SK-N-SH (cell line): ENCODE results near the gene ZC3H4. TPM values are rescaled to one million over a fixed set of nuclear protein-coding genes. Genes with fewer than 3 reads are reported as not detected.

Source experiments
- CTCF ChIA-PET: fragments of 300-600, 350-600 bp; formaldehyde crosslinking; extraction: SDS; loops from one replicate; lab custom pipeline; 2021; lab: Yijun Ruan, JAX
- POLR2A ChIA-PET: fragments of 350-600 bp; sonication (Branson Sonifier 250); formaldehyde crosslinking; extraction: SDS; loops from one replicate; lab custom pipeline; 2020; ENCODE audit warnings: antibody characterized with exemption, inconsistent platforms; lab: Yijun Ruan, JAX
- DNase-seq: peaks from one replicate; pipeline ENCODE4 v3.0.0; 2012
- H2AFZ ChIP-seq: fragments of 200-600 bp; sonication (generic); 2 replicates; pipeline ENCODE4 v1.8.1; 2016; ENCODE audit warnings: antibody characterized with exemption, mild to moderate bottlenecking, low read depth
- H3F3A ChIP-seq: fragments of 200-600 bp; sonication (generic); replicated peaks from 2 replicates; pipeline ENCODE3; 2016; ENCODE audit warnings: antibody characterized with exemption, mild to moderate bottlenecking; ENCODE audit not compliant: insufficient read depth
- H3K27ac ChIP-seq, 2 experiments: fragments of 200-500 bp in 1 of 2; fragments of 200-600 bp in 1 of 2; sonication (Bioruptor generic) in 1 of 2; sonication (generic), shearing (Covaris generic) in 1 of 2; 2 replicates each; pipeline versions ENCODE4 v1.5.1 to v1.6.1; 2014 to 2016; ENCODE audit warnings: low read depth in 2 of 2, inconsistent platforms in 1 of 2, low read length in 1 of 2, mild to moderate bottlenecking in 1 of 2, mixed read lengths in 1 of 2
- H3K27me3 ChIP-seq: fragments of 200-600 bp; sonication (generic), shearing (Covaris generic); 2 replicates; pipeline ENCODE4 v1.6.1; 2016; ENCODE audit warnings: mixed run types; ENCODE audit not compliant: insufficient read depth
- H3K36me3 ChIP-seq, 2 experiments: fragments of 200-500 bp in 1 of 2; fragments of 200-600 bp in 1 of 2; sonication (Bioruptor generic) in 1 of 2; sonication (generic) in 1 of 2; replicated peaks in 1 of 2; 2 replicates each; pipeline versions ENCODE3 to v1.5.1; 2014 to 2016; ENCODE audit warnings: low read length in 1 of 2, mild to moderate bottlenecking in 1 of 2; ENCODE audit not compliant: insufficient read depth in 2 of 2, control insufficient read depth in 1 of 2
- H3K4me1 ChIP-seq, 2 experiments: fragments of 200-500 bp in 1 of 2; fragments of 200-600 bp in 1 of 2; sonication (Bioruptor generic) in 1 of 2; sonication (generic), shearing (Covaris generic) in 1 of 2; 2 replicates each; pipeline versions ENCODE4 v1.5.1 to v1.6.1; 2014 to 2016; ENCODE audit warnings: low read depth in 1 of 2, low read length in 1 of 2, mixed run types in 1 of 2; ENCODE audit not compliant: insufficient read depth in 2 of 2, control insufficient read depth in 1 of 2
- H3K4me2 ChIP-seq: fragments of 200-600 bp; sonication (generic), shearing (Covaris generic); 2 replicates; pipeline ENCODE4 v1.6.1; 2017; ENCODE audit warnings: mixed run types
- H3K4me3 ChIP-seq, 2 experiments: fragments of 200-500 bp in 1 of 2; fragments of 200-600 bp in 1 of 2; sonication (Bioruptor generic) in 1 of 2; sonication (generic), shearing (Covaris generic) in 1 of 2; 2 replicates each; pipeline versions ENCODE4 v1.5.1 to v1.8.1; 2014 to 2016; ENCODE audit warnings: low read depth in 2 of 2, inconsistent platforms in 1 of 2, low read length in 1 of 2, mild to moderate bottlenecking in 1 of 2, mixed read lengths in 1 of 2, moderate library complexity in 1 of 2
- H3K79me2 ChIP-seq: fragments of 200-600 bp; sonication (generic); 2 replicates; pipeline ENCODE4 v1.8.1; 2017; ENCODE audit warnings: mild to moderate bottlenecking; ENCODE audit not compliant: insufficient read depth
- H3K9ac ChIP-seq: fragments of 200-600 bp; sonication (generic); 2 replicates; pipeline ENCODE4 v1.6.1; 2017; ENCODE audit warnings: mixed run types
- H3K9me2 ChIP-seq: fragments of 200-600 bp; sonication (generic); 2 replicates; pipeline ENCODE4 v1.6.1; 2017; ENCODE audit warnings: mixed run types
- H3K9me3 ChIP-seq: fragments of 200-600 bp; sonication (generic); 2 replicates; pipeline ENCODE4 v1.6.1; 2017; ENCODE audit warnings: mixed run types, mild to moderate bottlenecking, moderate library complexity
- H4K20me1 ChIP-seq: fragments of 200-600 bp; sonication (generic); 2 replicates; pipeline ENCODE4 v1.6.1; 2017; ENCODE audit warnings: mild to moderate bottlenecking, mixed run types; ENCODE audit not compliant: insufficient read depth
- CHD2 ChIP-seq: fragments of 150-350 bp; IDR thresholded peaks from 2 replicates; pipeline ENCODE4 v1.6.1; 2018; ENCODE audit warnings: low read length; ENCODE audit not compliant: partially characterized antibody
- CTCF ChIP-seq: fragments of 200-600 bp; sonication (generic); IDR thresholded peaks from 2 replicates; pipeline ENCODE4 v1.6.1; 2017; ENCODE audit warnings: antibody characterized with exemption, mild to moderate bottlenecking, moderate library complexity
- EZH2phosphoT487 ChIP-seq: fragments of 200-600 bp; sonication (generic); IDR thresholded peaks from 2 replicates; pipeline ENCODE4 v1.6.1; 2017; ENCODE audit warnings: low read depth, mixed run types, mild to moderate bottlenecking, antibody characterized with exemption, moderate library complexity, borderline replicate concordance
- FOXJ3 ChIP-seq: sonication (generic); formaldehyde crosslinking; IDR thresholded peaks from 2 replicates; pipeline ENCODE4 v1.5.1; 2020; ENCODE audit warnings: mild to moderate bottlenecking, missing genetic modification reagents
- GATA2 ChIP-seq: sonication (generic); formaldehyde crosslinking; IDR thresholded peaks from 2 replicates; pipeline ENCODE4 v1.5.0; 2020; ENCODE audit warnings: mild to moderate bottlenecking, missing genetic modification reagents
- MEF2A ChIP-seq: IDR thresholded peaks from 2 replicates; pipeline ENCODE4 v1.4.0; 2012; ENCODE audit warnings: low read depth, borderline replicate concordance
- NRF1 ChIP-seq: IDR thresholded peaks from 2 replicates; pipeline ENCODE4 v1.6.1; 2012; ENCODE audit warnings: low read depth, mild to moderate bottlenecking, low read length
- RCOR1 ChIP-seq: fragments of 150-350 bp; IDR thresholded peaks from 2 replicates; pipeline ENCODE4 v1.6.1; 2017; ENCODE audit warnings: antibody characterized with exemption, low read length
- REST ChIP-seq: IDR thresholded peaks from 2 replicates; pipeline ENCODE4 v1.6.1; 2012; ENCODE audit warnings: mild to moderate bottlenecking, low read depth, low read length, moderate library complexity
- RXRA ChIP-seq: IDR thresholded peaks from 2 replicates; pipeline ENCODE4 v1.4.0; 2012; ENCODE audit warnings: low read depth, mild to moderate bottlenecking, borderline replicate concordance
- SIN3A ChIP-seq: IDR thresholded peaks from 2 replicates; pipeline ENCODE4 v1.6.1; 2012; ENCODE audit warnings: low read depth, mild to moderate bottlenecking, low read length, moderate library complexity, borderline replicate concordance
- TAF1 ChIP-seq: IDR thresholded peaks from 2 replicates; pipeline ENCODE4 v1.6.1; 2012; ENCODE audit warnings: low read depth, mild to moderate bottlenecking, low read length, moderate library complexity, borderline replicate concordance
- TCF12 ChIP-seq: IDR thresholded peaks from 2 replicates; pipeline ENCODE4 v1.4.0; 2012
- YY1 ChIP-seq: IDR thresholded peaks from 2 replicates; pipeline ENCODE4 v1.4.0; 2012; ENCODE audit warnings: low read depth, mild to moderate bottlenecking
- WGBS: methylation state at CpG from one replicate; pipeline ENCODE4 v1.1.6; 2017; ENCODE audit warnings: low lambda C conversion rate; 5-methylcytosine and 5-hydroxymethylcytosine counted together
- polyA plus RNA-seq, 3 experiments: library from polyadenylated mRNA; depleted of rRNA; stranded (reverse); fragments of >200 nt; gene quantifications; 2 replicates each; pipeline ENCODE4 v1.2.3, GENCODE V29; 2012
- TF ChIP-seq, protein P1 (sequence below): IDR thresholded peaks from 2 replicates; pipeline ENCODE4; 2012
- TF ChIP-seq, protein P2 (sequence below): fragments of 150-350 bp; IDR thresholded peaks from 2 replicates; pipeline ENCODE4 v1.6.1; 2016; ENCODE audit warnings: mild to moderate bottlenecking, low read depth, low read length
- TF ChIP-seq, protein P3 (sequence below): IDR thresholded peaks from 2 replicates; pipeline ENCODE4 v1.4.0; 2012; ENCODE audit warnings: low read depth
- TF ChIP-seq, protein P4 (sequence below): fragments of 150-350 bp; IDR thresholded peaks from 2 replicates; pipeline ENCODE4 v1.6.1; 2017; ENCODE audit warnings: antibody characterized with exemption, low read length, low read depth, borderline replicate concordance

Gene ZC3H4
- polyA plus RNA-seq, 1 of the 3 experiments (the other 2 are of a cell fraction), result 7.6 TPM

GRCh38 chr19:47130589-47131227, 17.1 kb upstream of the ZC3H4 start, which contains the start of gene SAE1 (continued):
- TF ChIP-seq REST (peak; percentile 58; the same call in 1 of the 2 replicates), YY1 (peak; percentile 78), RCOR1 (no peak)

DNA sequence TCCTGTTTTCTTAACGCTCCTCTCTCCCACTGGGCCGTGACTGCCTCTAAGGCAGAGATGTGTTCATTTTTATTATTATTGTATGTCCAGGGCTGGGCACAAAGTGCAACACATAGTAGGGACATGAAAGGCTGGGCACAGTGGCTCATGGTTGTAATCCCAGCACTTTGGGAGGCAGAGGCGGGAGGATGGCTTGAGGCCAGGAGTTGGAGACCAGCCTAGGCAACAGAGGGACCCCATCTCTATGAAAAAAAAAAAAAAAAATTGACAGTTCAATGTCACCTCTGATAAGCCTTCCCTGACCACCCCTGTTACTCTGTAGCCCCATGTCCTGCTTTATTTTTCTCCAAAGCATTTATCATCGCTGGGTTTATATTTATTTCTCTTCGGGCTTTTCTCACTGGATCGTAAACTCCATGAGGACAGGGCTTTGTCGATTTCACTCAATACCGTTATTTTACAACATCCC, 16.6 kb upstream of the ZC3H4 start:
- H4K20me1 ChIP-seq, result peaks cover 35% of the 10 kb centered on the region
- DNase-seq, result no peak
- POLR2A ChIA-PET, result interaction anchor here (1.3 to 1.8 kb wide), 3 partner anchors 17 to 113 kb away, joined by 3 to 9 read pairs (median 7); partner anchors contain the start of gene ZC3H4
- H3K9ac ChIP-seq, result no peak overlapping the region
- H3K4me2 ChIP-seq, result no peak overlapping the region
- H3K4me1 ChIP-seq, result peaks cover 2 to 18% of the 10 kb centered on the region in 2 experiments; a peak in 3 of 4 replicates
- H2AFZ ChIP-seq, result peak overlapping the region; percentile 85
- H3K9me2 ChIP-seq, result no peaks in the 10 kb centered on the region
- no peaks in the 10 kb centered on the region for H3K27me3 ChIP-seq
- H3K79me2 ChIP-seq, result peaks cover 44% of the 10 kb centered on the region
- H3K4me3 ChIP-seq, result no peak overlapping the region
- no peaks in the 10 kb centered on the region for H3K9me3 ChIP-seq
- CTCF ChIA-PET, result interaction anchor here (0.7 to 1.6 kb wide), 4 partner anchors 11 to 118 kb away, joined by 3 to 5 read pairs (median 4); no protein-coding TSS in a partner anchor
- H3K36me3 ChIP-seq, result peaks cover 0 to 11% of the 10 kb centered on the region in 2 experiments
- TF ChIP-seq NRF1, result no peak
- TF ChIP-seq TAF1, result no peak
- no peak for TF ChIP-seq RXRA
- no peak for TF ChIP-seq CTCF
- no peak for TF ChIP-seq FOXJ3 (CRISPR knock-in tag)
- TF ChIP-seq, protein P1, sequence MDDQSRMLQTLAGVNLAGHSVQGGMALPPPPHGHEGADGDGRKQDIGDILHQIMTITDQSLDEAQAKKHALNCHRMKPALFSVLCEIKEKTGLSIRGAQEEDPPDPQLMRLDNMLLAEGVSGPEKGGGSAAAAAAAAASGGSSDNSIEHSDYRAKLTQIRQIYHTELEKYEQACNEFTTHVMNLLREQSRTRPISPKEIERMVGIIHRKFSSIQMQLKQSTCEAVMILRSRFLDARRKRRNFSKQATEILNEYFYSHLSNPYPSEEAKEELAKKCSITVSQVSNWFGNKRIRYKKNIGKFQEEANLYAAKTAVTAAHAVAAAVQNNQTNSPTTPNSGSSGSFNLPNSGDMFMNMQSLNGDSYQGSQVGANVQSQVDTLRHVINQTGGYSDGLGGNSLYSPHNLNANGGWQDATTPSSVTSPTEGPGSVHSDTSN, result no peak
- TF ChIP-seq, protein P2, sequence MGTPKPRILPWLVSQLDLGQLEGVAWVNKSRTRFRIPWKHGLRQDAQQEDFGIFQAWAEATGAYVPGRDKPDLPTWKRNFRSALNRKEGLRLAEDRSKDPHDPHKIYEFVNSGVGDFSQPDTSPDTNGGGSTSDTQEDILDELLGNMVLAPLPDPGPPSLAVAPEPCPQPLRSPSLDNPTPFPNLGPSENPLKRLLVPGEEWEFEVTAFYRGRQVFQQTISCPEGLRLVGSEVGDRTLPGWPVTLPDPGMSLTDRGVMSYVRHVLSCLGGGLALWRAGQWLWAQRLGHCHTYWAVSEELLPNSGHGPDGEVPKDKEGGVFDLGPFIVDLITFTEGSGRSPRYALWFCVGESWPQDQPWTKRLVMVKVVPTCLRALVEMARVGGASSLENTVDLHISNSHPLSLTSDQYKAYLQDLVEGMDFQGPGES, result no peak
- no peak for TF ChIP-seq CHD2
- TF ChIP-seq, protein P3, sequence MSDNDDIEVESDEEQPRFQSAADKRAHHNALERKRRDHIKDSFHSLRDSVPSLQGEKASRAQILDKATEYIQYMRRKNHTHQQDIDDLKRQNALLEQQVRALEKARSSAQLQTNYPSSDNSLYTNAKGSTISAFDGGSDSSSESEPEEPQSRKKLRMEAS, result no peak
- no peak for TF ChIP-seq TCF12
- TF ChIP-seq, protein P4, sequence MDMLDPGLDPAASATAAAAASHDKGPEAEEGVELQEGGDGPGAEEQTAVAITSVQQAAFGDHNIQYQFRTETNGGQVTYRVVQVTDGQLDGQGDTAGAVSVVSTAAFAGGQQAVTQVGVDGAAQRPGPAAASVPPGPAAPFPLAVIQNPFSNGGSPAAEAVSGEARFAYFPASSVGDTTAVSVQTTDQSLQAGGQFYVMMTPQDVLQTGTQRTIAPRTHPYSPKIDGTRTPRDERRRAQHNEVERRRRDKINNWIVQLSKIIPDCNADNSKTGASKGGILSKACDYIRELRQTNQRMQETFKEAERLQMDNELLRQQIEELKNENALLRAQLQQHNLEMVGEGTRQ, result no peak
- TF ChIP-seq EZH2phosphoT487, result no peak
- no peak for TF ChIP-seq MEF2A
- TF ChIP-seq SIN3A, result no peak
- TF ChIP-seq GATA2 (CRISPR knock-in tag), result no peak
- TF ChIP-seq YY1, result no peak
- peak overlapping the region; percentile 20 to 50; a peak in 2 of 4 replicates for H3K27ac ChIP-seq
- 72% methylated on average over 8 of the region's 8 CpGs for WGBS
- peaks cover 8% of the 10 kb centered on the region for H3F3A ChIP-seq
